HCT116 (cell line): ENCODE data around the gene ZNF575. TPM values are rescaled to one million over a fixed set of nuclear protein-coding genes. Genes with fewer than 3 reads are reported as not detected.

Source experiments
- ATAC-seq: fragments of 200-7000 bp; cut with Tn5 transposase; 2 replicates; pipeline ENCODE4 v1.9.1; 2020; ENCODE audit warnings: mild to moderate bottlenecking, moderate library complexity
- BruUV-seq: library from RNA; stranded (reverse); fragments of 400-500 nt; replicated peaks from 2 replicates; lab custom pipeline; 2021; lab: Mats Ljungman, UMichigan
- CTCF ChIA-PET: fragments of 300-600 bp; sonication (Branson Sonifier 250); formaldehyde crosslinking; loops from one replicate; lab custom pipeline; 2021; ENCODE audit warnings: antibody characterized with exemption; lab: Charles Lee
- POLR2A ChIA-PET: fragments of 300-600, 350-600 bp; sonication (Branson Sonifier 250); formaldehyde crosslinking; loops from one replicate; lab custom pipeline; 2021; ENCODE audit warnings: antibody characterized with exemption; lab: Charles Lee
- RAD21 ChIA-PET, 2 experiments: fragments of 300-600 bp; sonication (Branson Sonifier 250); formaldehyde crosslinking; loops; one replicate each; lab custom pipeline; 2023; ENCODE audit warnings: low total read pairs in 2 of 2; ENCODE audit not compliant: uncharacterized antibody in 2 of 2, unreplicated experiment in 2 of 2, low non-redundant PET in 1 of 2; lab: Charles Lee
- DNase-seq: peaks from one replicate; pipeline ENCODE4 v3.0.0-alpha.2; 2010; ENCODE audit warnings: low read depth, low spot score
- H2AFZ ChIP-seq: fragments of 200-600 bp; shearing (Covaris generic), sonication (generic); 2 replicates; pipeline ENCODE4 v1.6.1; 2017; ENCODE audit warnings: low read depth, mixed run types, mixed read lengths, antibody characterized with exemption, low read length; ENCODE audit not compliant: poor library complexity, severe bottlenecking
- H3K27ac ChIP-seq: 2 replicates; pipeline ENCODE4 v1.5.1; 2012; ENCODE audit warnings: low read depth, low read length
- H3K27me3 ChIP-seq: fragments of 200-600 bp; sonication (generic); 2 replicates; pipeline ENCODE4 v1.6.1; 2016; ENCODE audit warnings: mixed run types, low read length, mixed read lengths; ENCODE audit not compliant: insufficient read depth
- H3K36me3 ChIP-seq, 2 experiments: fragments of 200-500 bp in 1 of 2; fragments of 200-600 bp in 1 of 2; sonication (Bioruptor generic) in 1 of 2; sonication (generic) in 1 of 2; 2 replicates each; pipeline versions ENCODE4 v1.5.1 to v1.6.1; 2014 to 2016; ENCODE audit warnings: low read length in 2 of 2, inconsistent platforms in 1 of 2, mixed read lengths in 1 of 2, mixed run types in 1 of 2; ENCODE audit not compliant: insufficient read depth in 2 of 2, control insufficient read depth in 1 of 2
- H3K4me1 ChIP-seq, 2 experiments: fragments of 200-600 bp in 1 of 2; sonication (generic) in 1 of 2; 2 replicates each; pipeline versions ENCODE4 v1.5.1 to v1.6.1; 2012 to 2017; ENCODE audit warnings: low read length in 2 of 2, inconsistent platforms in 1 of 2, mild to moderate bottlenecking in 1 of 2, mixed read lengths in 1 of 2, mixed run types in 1 of 2, moderate library complexity in 1 of 2; ENCODE audit not compliant: insufficient read depth in 2 of 2, control insufficient read depth in 1 of 2
- H3K4me2 ChIP-seq: fragments of 200-600 bp; sonication (generic); 2 replicates; pipeline ENCODE4 v1.6.1; 2017; ENCODE audit warnings: mixed run types, low read length, mixed read lengths
- H3K4me3 ChIP-seq, 2 experiments: fragments of 200-600 bp in 1 of 2; sonication (generic) in 1 of 2; replicated peaks in 1 of 2; 2 replicates each; pipeline ENCODE4 v1.5.1; 2011 to 2016; ENCODE audit warnings: low read length in 2 of 2, control low read depth in 1 of 2, low read depth in 1 of 2, mild to moderate bottlenecking in 1 of 2, mixed read lengths in 1 of 2, mixed run types in 1 of 2
- H3K79me2 ChIP-seq: fragments of 200-600 bp; sonication (generic); 2 replicates; pipeline ENCODE4 v1.6.1; 2017; ENCODE audit warnings: mild to moderate bottlenecking, mixed run types, low read length, moderate library complexity, mixed read lengths; ENCODE audit not compliant: insufficient read depth
- H3K9ac ChIP-seq: fragments of 200-600 bp; sonication (generic); 2 replicates; pipeline ENCODE4 v1.6.1; 2016; ENCODE audit warnings: low read length, mixed read lengths
- H3K9me2 ChIP-seq: fragments of 200-600 bp; sonication (generic), shearing (Covaris generic); 2 replicates; pipeline ENCODE4 v1.6.1; 2017; ENCODE audit warnings: mixed run types, mild to moderate bottlenecking, moderate library complexity; ENCODE audit not compliant: insufficient read depth
- H3K9me3 ChIP-seq, 2 experiments: fragments of 200-500 bp in 1 of 2; fragments of 200-600 bp in 1 of 2; sonication (Bioruptor generic) in 1 of 2; sonication (generic) in 1 of 2; 2 replicates each; pipeline ENCODE4 v1.6.1; 2014 to 2017; ENCODE audit warnings: low read length in 2 of 2, mixed read lengths in 2 of 2, inconsistent platforms in 1 of 2, low read depth in 1 of 2, mild to moderate bottlenecking in 1 of 2, mixed run types in 1 of 2, moderate library complexity in 1 of 2; ENCODE audit not compliant: control insufficient read depth in 1 of 2, insufficient read depth in 1 of 2
- H4K20me1 ChIP-seq: fragments of 200-600 bp; sonication (generic), shearing (Covaris generic); 2 replicates; pipeline ENCODE4 v1.6.1; 2017; ENCODE audit warnings: mixed run types, mild to moderate bottlenecking, moderate library complexity; ENCODE audit not compliant: insufficient read depth
- CBX3 ChIP-seq: IDR thresholded peaks from 2 replicates; pipeline ENCODE4 v1.6.1; 2012; ENCODE audit warnings: low read depth
- CEBPB ChIP-seq: IDR thresholded peaks from 2 replicates; pipeline ENCODE4 v1.6.1; 2012; ENCODE audit warnings: low read depth
- CTCF ChIP-seq, 3 experiments: fragments of 200-600 bp in 1 of 3; sonication (generic) in 1 of 3; IDR thresholded peaks in 2 of 3; conservative IDR thresholded peaks in 1 of 3; 2 replicates each; pipeline ENCODE4 v1.5.1; 2012 to 2017; ENCODE audit warnings: low read depth in 2 of 3, low read length in 2 of 3, antibody characterized with exemption in 1 of 3, borderline replicate concordance in 1 of 3, control low read depth in 1 of 3, mild to moderate bottlenecking in 1 of 3, mixed read lengths in 1 of 3, mixed run types in 1 of 3, moderate library complexity in 1 of 3; ENCODE audit not compliant: insufficient read depth in 1 of 3
- EZH2 ChIP-seq: fragments of 200-600 bp; sonication (generic); IDR thresholded peaks from 2 replicates; pipeline ENCODE4 v1.6.1; 2017; ENCODE audit warnings: antibody characterized with exemption, mixed run types
- EZH2phosphoT487 ChIP-seq: fragments of 200-600 bp; IDR thresholded peaks from 2 replicates; pipeline ENCODE4 v1.6.1; 2018; ENCODE audit warnings: antibody characterized with exemption, borderline replicate concordance
- FOSL1 ChIP-seq: IDR thresholded peaks from 2 replicates; pipeline ENCODE4 v1.6.1; 2012; ENCODE audit warnings: low read depth
- JUND ChIP-seq: IDR thresholded peaks from 2 replicates; pipeline ENCODE4 v1.6.1; 2012
- POLR2A ChIP-seq: IDR thresholded peaks from 2 replicates; pipeline ENCODE4 v1.7.0; 2011; ENCODE audit warnings: borderline replicate concordance; ENCODE audit not compliant: insufficient read depth, insufficient read length; ENCODE audit errors: extremely low read depth
- RAD21 ChIP-seq: IDR thresholded peaks from 2 replicates; pipeline ENCODE4 v1.6.1; 2012; ENCODE audit warnings: low read depth, mild to moderate bottlenecking
- SIN3A ChIP-seq: IDR thresholded peaks from 2 replicates; pipeline ENCODE4 v1.6.1; 2012; ENCODE audit warnings: low read depth
- SRF ChIP-seq: IDR thresholded peaks from 2 replicates; pipeline ENCODE4 v1.6.1; 2012; ENCODE audit warnings: low read depth
- TCF7L2 ChIP-seq: IDR thresholded peaks from 2 replicates; pipeline ENCODE4 v1.7.0; 2011; ENCODE audit warnings: borderline replicate concordance, inconsistent platforms; ENCODE audit not compliant: insufficient read depth, insufficient read length; ENCODE audit errors: extremely low read depth
- YY1 ChIP-seq: IDR thresholded peaks from 2 replicates; pipeline ENCODE4 v1.6.1; 2011; ENCODE audit warnings: low read length, low read depth, moderate library complexity, mild to moderate bottlenecking; ENCODE audit not compliant: insufficient replicate concordance; ENCODE audit errors: extremely low read depth
- intact Hi-C: fragments of 100-400 bp; cut with micrococcal nuclease; formaldehyde crosslinking; loops from 2 replicates; pipeline ENCODE4 v1.10.0; 2022
- total RNA-seq: library from RNA; stranded (reverse); gene quantifications from one replicate; pipeline ENCODE4 v1.2.1, GENCODE V29; 2021; ENCODE audit not compliant: unreplicated experiment
- TF ChIP-seq, protein P1 (sequence below): IDR thresholded peaks from 2 replicates; pipeline ENCODE4 v1.6.1; 2012

ZNF575 gene
- total RNA-seq, 1 experiment from 2014 or later = 1.9 TPM

GRCh38 chr19:43563816-43564457 lies 30.9 kb downstream of the ZNF575 start:
- H4K20me1 ChIP-seq = no peaks in the 10 kb centered on the region
- peaks cover 0 to 24% of the 10 kb centered on the region in 2 experiments; a peak in 2 of 4 replicates for H3K4me1 ChIP-seq
- H3K9me2 ChIP-seq = no peaks in the 10 kb centered on the region
- no peak overlapping the region for H3K9ac ChIP-seq
- TF ChIP-seq SRF = no peak
- TF ChIP-seq CBX3 = no peak
- TF ChIP-seq JUND = no peak
- TF ChIP-seq, protein P1, sequence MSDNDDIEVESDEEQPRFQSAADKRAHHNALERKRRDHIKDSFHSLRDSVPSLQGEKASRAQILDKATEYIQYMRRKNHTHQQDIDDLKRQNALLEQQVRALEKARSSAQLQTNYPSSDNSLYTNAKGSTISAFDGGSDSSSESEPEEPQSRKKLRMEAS = no peak
- no peak for TF ChIP-seq EZH2
- TF ChIP-seq YY1 = no peak
- TF ChIP-seq RAD21 = no peak
- TF ChIP-seq SIN3A = no peak
- no peak for TF ChIP-seq EZH2phosphoT487
- TF ChIP-seq POLR2A = no peak
- no peak for TF ChIP-seq TCF7L2
- no peak for TF ChIP-seq FOSL1
- TF ChIP-seq CTCF (IDR thresholded peaks at IDR 0.05 in 2 of 3, conservative IDR thresholded peaks at IDR 0.05 in 1 of 3; ENCODE audit: borderline replicate concordance in 1 of 3, insufficient read depth in 1 of 3, low read depth in 2 of 3, low read length in 2 of 3) = no peak
- TF ChIP-seq CEBPB = no peak
- no TSS peak for BruUV-seq
- H3K4me3 ChIP-seq = no peak overlapping the region
- no peak overlapping the region for H3K4me2 ChIP-seq
- ChIA-PET POLR2A (no interaction called here), RAD21 (no interaction called here), CTCF (no interaction called here)
- H3K27me3 ChIP-seq = no peaks in the 10 kb centered on the region
- ATAC-seq (no peak), DNase-seq (no peak)
- H3K27ac ChIP-seq = no peak overlapping the region
- intact Hi-C loops = no loop called here
- no peaks in the 10 kb centered on the region for H3K9me3 ChIP-seq
- no peaks in the 10 kb centered on the region for H3K79me2 ChIP-seq
- H3K36me3 ChIP-seq = no peaks in the 10 kb centered on the region; a peak in 1 of 4 replicates
- H2AFZ ChIP-seq = no peak overlapping the region
